ENCODE measurements around the gene ANKS1A.

Gene ANKS1A

GRCh38 chr6:35067234-35067633 lies 178.2 kb downstream of the ANKS1A start:
- no peak for DNase-seq (ENCODE audit: low read depth in 2 of 2)

DNA sequence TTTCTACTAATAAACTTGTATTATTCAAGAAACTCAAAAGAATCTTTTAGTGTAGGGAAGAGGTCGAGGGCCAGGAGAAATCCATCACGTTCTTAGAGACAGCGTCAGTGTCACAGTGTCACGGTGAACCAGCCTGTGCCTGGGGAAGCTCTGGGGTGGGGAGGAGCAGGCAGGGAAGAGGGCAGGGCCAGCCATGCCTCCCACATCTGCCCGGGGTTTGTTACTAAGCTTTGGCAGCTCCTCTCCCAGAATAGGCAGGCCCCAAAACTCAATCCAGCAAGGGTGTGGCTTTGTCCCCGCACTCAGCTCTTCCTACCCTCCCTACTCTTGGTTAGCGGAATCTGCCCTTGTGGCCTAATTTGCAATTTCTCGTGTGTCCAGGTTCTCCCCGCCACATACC lies 179.2 kb downstream of the ANKS1A start:
- no peak for DNase-seq (ENCODE audit: low read depth in 2 of 2)

DNA sequence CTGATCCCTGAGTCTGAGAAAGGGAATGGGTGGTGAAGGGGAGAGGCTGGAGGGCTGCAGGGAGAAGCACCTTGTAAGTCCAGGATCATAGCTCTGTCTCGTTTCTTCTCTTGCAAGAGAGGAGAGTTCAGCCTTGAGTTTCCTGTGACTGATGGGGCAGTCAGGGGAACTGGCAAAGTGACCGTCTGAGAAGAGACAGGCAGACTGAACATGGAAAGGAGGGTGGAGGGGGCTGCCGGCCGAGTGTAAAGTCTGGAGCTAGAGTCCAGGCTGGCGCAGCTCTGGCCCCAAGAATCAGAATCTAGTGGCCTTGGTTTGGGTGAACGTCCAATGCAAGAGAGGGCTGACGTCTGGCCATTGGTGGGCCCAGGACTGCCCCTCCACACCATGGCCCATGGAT lies 179.6 kb downstream of the ANKS1A start:
- no peak for DNase-seq (ENCODE audit: low read depth in 2 of 2)

- no peak for DNase-seq (ENCODE audit: low read depth in 2 of 2)
Observed at GRCh38 chr6:35069262-35069661, 180.2 kb downstream of the ANKS1A start.

GRCh38 chr6:35070111-35070510 lies 181.1 kb downstream of the ANKS1A start:
- no peak for DNase-seq (ENCODE audit: low read depth in 2 of 2)

GRCh38 chr6:35071347-35071994 lies 182.4 kb downstream of the ANKS1A start:
- DNase-seq (ENCODE audit: low read depth in 2 of 2): no peak

DNA sequence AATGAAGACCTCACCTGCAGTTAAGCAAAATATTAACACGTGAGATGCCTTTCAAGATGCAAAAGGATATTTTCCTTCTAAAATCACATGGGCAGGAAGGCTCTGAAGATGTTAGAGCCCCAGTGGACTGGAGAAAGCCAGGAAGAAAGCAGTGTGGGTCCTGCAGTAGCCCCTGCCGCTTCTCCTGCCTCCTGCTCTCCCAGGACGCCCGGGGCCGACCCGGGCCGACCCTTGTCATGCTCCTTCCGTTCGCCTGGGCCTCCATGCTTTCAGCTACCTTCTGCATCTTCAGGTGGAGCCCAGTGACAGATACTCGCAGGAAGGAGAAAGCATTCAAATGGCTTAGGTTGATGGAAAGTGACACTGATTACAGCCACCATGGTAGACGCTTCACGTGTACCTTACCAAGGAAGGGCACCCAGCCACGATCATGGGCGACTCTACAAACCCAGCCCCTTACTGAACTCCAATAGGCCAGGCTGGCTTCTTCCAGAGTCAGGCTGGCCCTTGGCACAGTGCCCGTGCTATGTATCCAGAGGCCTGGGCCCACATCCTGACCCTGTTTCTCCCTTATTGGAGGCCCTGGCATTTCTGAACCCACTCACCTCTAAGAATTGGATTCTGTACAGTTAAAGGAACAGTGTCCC lies 183.1 kb downstream of the ANKS1A start:
- DNase-seq (ENCODE audit: low read depth in 2 of 2): no peak

- no peak for DNase-seq (ENCODE audit: low read depth in 2 of 2)
Observed at GRCh38 chr6:35072698-35073055, 183.6 kb downstream of the ANKS1A start.

DNA sequence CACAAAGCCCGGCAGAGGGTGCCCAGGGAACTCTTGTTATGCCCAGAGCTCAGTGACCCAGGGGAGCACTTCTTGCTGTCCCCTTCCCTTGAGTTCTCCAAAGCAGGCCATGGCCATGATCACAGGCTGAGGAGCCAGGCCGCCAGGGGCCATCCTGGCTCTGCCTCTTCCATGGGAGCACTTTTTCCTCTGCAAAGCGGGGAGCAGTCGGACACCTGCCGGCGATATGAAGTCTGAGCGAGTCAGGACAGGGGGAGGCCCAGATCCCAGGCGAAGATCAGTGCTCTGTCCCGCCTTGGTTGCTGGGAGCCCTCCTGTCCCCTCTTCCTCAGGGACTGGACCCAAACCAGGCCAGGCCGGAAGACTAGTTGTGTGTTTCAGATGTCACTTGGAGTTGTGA lies 184.2 kb downstream of the ANKS1A start:
- DNase-seq (ENCODE audit: low read depth in 2 of 2): no peak

- no peak for DNase-seq (ENCODE audit: low read depth in 2 of 2)
Observed at GRCh38 chr6:35073766-35074471, 184.9 kb downstream of the ANKS1A start.

- DNase-seq (ENCODE audit: low read depth in 2 of 2): no peak
Observed at GRCh38 chr6:35076997-35077712, 188.1 kb downstream of the ANKS1A start.

GRCh38 chr6:35077713-35078105 lies 188.7 kb downstream of the ANKS1A start:
- no peak for DNase-seq (ENCODE audit: low read depth in 2 of 2)

GRCh38 chr6:35078226-35078850 lies 189.3 kb downstream of the ANKS1A start:
- no peak for DNase-seq (ENCODE audit: low read depth in 2 of 2)

DNA sequence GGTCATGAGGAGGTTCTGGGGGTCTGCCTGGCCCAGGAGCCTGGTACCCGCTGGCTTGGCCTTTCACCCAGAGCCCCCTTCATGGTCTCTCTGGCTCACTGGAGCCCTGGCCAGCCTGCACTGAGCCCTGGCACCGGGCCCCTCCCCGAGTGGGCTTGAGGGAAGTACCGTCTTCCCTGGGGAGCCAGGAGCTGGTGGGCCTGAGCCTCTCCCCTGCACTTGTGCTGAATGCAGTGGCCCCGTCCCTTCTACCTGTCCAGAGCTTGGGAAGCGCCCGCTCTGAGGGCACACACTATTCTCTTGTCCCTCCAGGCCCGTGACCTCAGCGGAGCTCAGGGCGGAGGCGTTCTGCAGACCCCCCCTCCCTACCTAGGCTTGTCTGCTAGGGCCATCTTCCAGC lies 189.8 kb downstream of the ANKS1A start:
- no peak for DNase-seq (ENCODE audit: low read depth in 2 of 2)

GRCh38 chr6:35079311-35080000 lies 190.4 kb downstream of the ANKS1A start:
- DNase-seq (ENCODE audit: low read depth in 2 of 2): no peak

GRCh38 chr6:35080016-35080680 lies 191.1 kb downstream of the ANKS1A start:
- DNase-seq (ENCODE audit: low read depth in 2 of 2): no peak

DNA sequence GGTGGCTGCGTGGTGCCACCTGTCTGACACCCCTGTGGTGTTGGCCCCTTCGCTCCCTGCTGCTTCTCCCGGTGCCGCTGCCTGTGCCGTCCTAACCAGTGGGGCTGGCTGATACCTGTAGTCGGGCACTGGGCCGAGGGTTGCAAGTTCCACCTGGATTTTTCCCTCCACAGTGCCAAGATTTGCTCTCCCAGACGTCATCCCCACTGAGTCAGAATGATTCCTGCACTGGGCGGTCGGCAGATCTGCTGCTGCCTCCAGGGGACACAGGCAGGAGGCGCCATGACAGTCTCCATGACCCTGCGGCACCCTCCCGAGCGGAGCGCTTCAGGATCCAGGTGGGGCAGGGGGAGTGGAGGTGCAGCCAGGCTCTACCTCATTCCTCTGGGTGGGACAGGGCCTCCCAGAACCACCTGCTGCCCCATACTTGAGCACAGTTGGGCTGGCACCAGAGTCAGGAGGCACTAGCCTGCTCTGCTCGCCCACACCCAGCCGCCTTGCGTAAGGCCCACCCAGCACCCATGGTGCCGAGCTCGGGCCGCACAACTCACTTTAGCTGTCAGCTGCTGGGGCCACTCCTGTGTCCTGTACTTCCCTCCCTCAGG lies 191.9 kb downstream of the ANKS1A start:
- no peak for DNase-seq (ENCODE audit: low read depth in 2 of 2)

- DNase-seq (ENCODE audit: low read depth in 2 of 2): no peak
Observed at GRCh38 chr6:35081426-35081851, 192.4 kb downstream of the ANKS1A start.

GRCh38 chr6:35082046-35082732 lies 193.1 kb downstream of the ANKS1A start:
- no peak for DNase-seq (ENCODE audit: low read depth in 2 of 2)

All from stimulated activated CD4-positive, alpha-beta T cell treated with anti-CD3 and anti-CD28 coated beads, Interleukin-4, amount 100 ng/mL, for 48 hours (primary cell).